ENCODE data around the gene ZNF48. TPM values are rescaled to one million over a fixed set of nuclear protein-coding genes. Genes with fewer than 3 reads are reported as not detected.

Gene ZNF48
- total RNA-seq, 6 experiments from 2014 or later, result 5.3 to 7.9 (median 6.1) TPM

DNA sequence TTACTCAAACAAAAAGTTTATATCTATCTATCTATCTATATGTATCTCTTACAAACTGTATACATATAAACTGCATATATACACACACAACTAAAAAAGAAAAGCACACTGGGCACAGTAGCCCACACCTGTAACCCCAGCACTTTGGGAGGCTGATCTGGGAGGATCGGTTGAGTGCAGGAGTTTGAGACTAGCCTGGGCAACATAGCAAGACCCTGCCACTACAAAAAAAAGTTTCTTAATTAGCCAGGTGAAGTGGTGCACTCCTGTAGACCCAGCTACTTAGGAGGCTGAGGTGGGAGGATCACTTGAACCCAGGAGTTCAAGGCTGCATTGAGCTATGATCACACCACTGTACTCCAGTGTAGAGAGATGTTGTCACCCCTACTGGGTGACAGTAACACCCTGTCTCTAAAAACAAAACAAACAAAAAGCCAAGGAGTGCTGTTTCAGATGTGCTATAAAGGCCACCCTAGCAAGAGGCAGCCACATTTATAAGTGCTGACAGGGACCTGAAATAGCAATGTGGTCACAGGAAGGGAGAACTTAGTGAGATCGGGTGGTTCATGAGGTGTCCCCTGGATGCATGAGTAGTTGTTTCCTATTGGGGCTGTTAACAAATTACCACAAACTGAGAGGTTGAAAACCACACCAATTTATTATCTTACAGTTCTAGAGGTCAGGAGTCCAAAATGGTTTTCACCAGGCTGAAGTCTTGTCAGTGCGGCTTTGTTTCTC, 44.9 kb upstream of the ZNF48 start:
- Mint-ChIP-seq H3K27me3 (ENCODE audit: insufficient read depth) (peaks cover 10% of the 10 kb centered on the region), H3K27ac (no peak overlapping the region), H3K9me3 (no peaks in the 10 kb centered on the region), H3K4me1 (ENCODE audit: low read depth) (peaks cover 31% of the 10 kb centered on the region), H3K4me3 (no peak overlapping the region), H3K36me3 (ENCODE audit: low read depth) (peaks cover 26% of the 10 kb centered on the region)
- DNase-seq, result no peak
- TF ChIP-seq, protein P1, sequence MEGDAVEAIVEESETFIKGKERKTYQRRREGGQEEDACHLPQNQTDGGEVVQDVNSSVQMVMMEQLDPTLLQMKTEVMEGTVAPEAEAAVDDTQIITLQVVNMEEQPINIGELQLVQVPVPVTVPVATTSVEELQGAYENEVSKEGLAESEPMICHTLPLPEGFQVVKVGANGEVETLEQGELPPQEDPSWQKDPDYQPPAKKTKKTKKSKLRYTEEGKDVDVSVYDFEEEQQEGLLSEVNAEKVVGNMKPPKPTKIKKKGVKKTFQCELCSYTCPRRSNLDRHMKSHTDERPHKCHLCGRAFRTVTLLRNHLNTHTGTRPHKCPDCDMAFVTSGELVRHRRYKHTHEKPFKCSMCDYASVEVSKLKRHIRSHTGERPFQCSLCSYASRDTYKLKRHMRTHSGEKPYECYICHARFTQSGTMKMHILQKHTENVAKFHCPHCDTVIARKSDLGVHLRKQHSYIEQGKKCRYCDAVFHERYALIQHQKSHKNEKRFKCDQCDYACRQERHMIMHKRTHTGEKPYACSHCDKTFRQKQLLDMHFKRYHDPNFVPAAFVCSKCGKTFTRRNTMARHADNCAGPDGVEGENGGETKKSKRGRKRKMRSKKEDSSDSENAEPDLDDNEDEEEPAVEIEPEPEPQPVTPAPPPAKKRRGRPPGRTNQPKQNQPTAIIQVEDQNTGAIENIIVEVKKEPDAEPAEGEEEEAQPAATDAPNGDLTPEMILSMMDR (IDR thresholded peaks at IDR 0.05), result no peak

DNA sequence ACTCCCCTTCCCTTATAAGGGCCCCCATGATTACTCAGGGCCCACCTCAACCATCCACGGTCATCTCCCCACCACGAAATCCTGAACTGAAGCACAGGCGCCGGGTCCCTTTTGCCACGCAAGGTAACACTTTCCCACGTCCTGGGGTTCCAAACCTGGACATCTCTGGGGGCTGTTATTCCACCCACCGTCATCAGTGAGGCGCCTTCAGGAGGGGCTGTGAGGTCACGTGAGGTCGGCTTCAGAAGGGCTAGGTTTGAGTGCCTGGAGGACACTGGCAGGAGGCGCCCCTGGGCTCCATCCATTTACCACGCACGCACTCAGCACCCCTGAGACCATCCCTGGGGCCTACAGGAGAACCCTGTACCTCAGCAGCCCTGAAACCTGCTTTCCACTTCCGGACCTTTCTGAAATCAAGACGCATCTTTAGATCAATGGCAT, 44.2 kb upstream of the ZNF48 start:
- Mint-ChIP-seq H3K27ac (no peak overlapping the region; the same call in 1 of the 2 replicates), H3K4me1 (ENCODE audit: low read depth) (peaks cover 37% of the 10 kb centered on the region), H3K4me3 (no peak overlapping the region), H3K9me3 (no peaks in the 10 kb centered on the region), H3K36me3 (ENCODE audit: low read depth) (peaks cover 26% of the 10 kb centered on the region), H3K27me3 (ENCODE audit: insufficient read depth) (peaks cover 10% of the 10 kb centered on the region)
- TF ChIP-seq, protein P1 (IDR thresholded peaks at IDR 0.05), result no peak
- no peak for DNase-seq

DNA sequence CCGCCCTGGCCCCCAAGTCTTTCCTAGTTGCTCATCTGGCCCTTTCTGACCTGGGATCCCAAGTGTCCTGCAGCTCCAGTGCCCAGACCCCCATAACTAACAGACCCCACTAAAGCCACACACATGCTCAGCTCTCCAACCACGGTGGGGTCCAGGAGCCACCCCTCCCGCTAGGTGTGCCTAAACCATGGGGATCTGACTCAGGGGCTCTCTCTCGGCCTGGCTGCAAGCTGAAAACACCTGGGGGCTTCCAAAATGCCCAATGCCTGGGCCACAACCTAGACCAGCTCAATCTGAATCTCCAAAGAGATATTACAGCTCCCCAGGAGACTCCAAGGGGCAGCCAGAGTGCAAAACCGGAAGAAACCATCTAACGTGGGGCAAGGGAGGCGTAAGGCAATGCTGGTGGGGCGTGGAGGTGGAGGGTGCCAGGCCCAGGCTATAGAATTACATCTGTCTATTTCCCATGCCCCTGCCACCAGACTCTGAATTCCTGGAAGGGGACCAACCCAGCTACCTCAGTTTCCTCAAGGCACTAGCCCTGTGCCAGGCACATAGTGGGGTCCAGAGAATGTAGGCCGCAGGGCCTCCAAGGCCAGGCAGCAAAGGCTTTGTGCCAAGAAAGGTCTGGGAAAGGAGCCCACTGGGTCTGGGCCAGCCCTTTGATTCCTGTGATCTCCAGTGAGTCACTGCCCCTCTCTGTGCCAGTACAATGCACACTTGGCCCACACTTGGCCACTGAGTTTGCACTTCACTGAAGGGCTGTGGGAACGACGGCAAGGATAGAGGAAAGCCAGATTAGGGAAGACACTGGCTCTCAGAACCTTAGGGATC, 43.4 kb upstream of the ZNF48 start:
- H3K36me3 Mint-ChIP-seq (ENCODE audit: low read depth), result peaks cover 27% of the 10 kb centered on the region
- peak overlapping the region; percentile 73 for H3K4me3 Mint-ChIP-seq
- peaks cover 44% of the 10 kb centered on the region for H3K4me1 Mint-ChIP-seq (ENCODE audit: low read depth)
- TF ChIP-seq, protein P1 (IDR thresholded peaks at IDR 0.05), result no peak
- peaks cover 9% of the 10 kb centered on the region for H3K27me3 Mint-ChIP-seq (ENCODE audit: insufficient read depth)
- peak; percentile 76 for DNase-seq
- no peaks in the 10 kb centered on the region for H3K9me3 Mint-ChIP-seq
- H3K27ac Mint-ChIP-seq, result peak overlapping the region; percentile 91

DNA sequence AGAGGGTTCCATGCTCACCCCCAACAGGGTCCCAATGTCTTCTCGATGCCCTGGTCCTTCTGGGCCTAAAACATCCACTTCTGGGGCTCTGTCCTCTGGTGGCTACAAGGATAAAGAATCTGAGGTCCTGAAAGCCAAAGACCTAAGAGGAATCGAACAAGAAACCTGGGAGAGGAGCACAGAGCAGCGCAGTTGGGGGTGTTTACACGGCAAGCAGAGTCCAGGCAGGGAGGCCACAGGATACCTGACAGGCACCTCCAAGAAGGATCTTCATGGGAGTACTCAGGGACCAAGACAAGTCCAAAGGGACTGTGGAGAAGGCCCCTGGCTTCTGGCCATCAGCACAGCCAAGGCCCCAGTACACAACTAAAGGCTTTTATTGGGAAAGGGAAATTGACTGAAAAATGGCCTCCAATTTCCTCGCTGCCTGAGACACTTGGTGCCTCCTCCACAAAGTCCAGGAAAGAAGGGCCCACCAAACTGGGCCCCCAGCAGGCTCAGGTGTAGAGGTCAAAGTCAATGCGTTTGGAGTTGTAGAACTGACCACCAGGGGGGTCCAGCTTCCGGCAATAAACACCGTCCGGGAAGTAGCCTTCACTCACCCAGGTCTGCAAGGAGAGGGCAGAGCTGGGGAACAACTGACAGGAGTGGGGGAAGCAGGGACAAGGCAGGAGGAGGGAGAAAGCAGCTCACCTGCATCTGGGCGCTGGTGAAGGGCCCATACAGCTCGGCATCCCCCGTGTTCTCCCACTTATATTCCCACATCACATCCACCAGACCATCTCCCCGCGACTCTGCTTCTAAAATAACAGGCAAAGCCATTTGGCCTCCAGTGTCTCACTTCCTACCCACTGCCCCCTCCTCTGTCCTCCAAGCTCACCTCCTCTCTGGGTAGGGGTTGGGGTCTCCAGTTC, 42.5 kb upstream of the ZNF48 start:
- TF ChIP-seq, protein P1 (IDR thresholded peaks at IDR 0.05), result peak; percentile 69
- DNase-seq, result no peak
- peaks cover 51% of the 10 kb centered on the region for H3K4me1 Mint-ChIP-seq (ENCODE audit: low read depth)
- no peaks in the 10 kb centered on the region for H3K9me3 Mint-ChIP-seq
- peak overlapping the region; percentile 91 for H3K27ac Mint-ChIP-seq
- peaks cover 8% of the 10 kb centered on the region for H3K27me3 Mint-ChIP-seq (ENCODE audit: insufficient read depth)
- peaks cover 34% of the 10 kb centered on the region for H3K36me3 Mint-ChIP-seq (ENCODE audit: low read depth)
- H3K4me3 Mint-ChIP-seq, result peak overlapping the region; percentile 73
